DND-41 (cell line): ENCODE results near the gene ABCB9.

Experiments used
- EZH2 ChIP-seq: IDR thresholded peaks from 3 replicates; pipeline ENCODE4 v1.6.1; 2012; ENCODE audit warnings: borderline replicate concordance, low read depth, mild to moderate bottlenecking, moderate library complexity, low read length, inconsistent platforms; ENCODE audit not compliant: severe bottlenecking
- TF ChIP-seq, protein P1 (sequence below): IDR thresholded peaks from 2 replicates; pipeline ENCODE4 v1.5.1; 2012; ENCODE audit warnings: borderline replicate concordance, low read length, moderate library complexity, mild to moderate bottlenecking; ENCODE audit not compliant: poor library complexity, severe bottlenecking; ENCODE audit errors: extremely low read depth

DNA sequence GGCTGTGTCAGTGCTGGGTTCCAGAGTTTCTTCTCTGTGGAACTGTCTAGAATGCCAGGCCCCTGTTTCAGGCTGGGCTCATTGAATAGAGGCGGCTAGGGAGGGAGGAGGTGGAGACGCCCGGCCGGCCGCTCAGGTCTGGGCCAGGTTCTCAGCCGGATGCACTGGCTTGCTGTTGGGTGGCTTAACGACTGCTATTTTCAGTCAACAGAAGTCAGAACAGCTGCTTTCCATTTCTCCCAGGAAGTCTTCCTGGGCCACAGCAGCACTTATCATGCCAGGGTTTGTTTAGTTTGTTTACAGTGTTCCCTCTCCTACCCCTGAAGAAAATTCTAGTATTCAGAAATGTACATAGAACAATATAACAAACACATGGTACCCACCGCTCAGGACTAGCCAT, 44.3 kb downstream of the ABCB9 start:
- TF ChIP-seq, protein P1, sequence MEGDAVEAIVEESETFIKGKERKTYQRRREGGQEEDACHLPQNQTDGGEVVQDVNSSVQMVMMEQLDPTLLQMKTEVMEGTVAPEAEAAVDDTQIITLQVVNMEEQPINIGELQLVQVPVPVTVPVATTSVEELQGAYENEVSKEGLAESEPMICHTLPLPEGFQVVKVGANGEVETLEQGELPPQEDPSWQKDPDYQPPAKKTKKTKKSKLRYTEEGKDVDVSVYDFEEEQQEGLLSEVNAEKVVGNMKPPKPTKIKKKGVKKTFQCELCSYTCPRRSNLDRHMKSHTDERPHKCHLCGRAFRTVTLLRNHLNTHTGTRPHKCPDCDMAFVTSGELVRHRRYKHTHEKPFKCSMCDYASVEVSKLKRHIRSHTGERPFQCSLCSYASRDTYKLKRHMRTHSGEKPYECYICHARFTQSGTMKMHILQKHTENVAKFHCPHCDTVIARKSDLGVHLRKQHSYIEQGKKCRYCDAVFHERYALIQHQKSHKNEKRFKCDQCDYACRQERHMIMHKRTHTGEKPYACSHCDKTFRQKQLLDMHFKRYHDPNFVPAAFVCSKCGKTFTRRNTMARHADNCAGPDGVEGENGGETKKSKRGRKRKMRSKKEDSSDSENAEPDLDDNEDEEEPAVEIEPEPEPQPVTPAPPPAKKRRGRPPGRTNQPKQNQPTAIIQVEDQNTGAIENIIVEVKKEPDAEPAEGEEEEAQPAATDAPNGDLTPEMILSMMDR: no peak
- no peak for TF ChIP-seq EZH2
